Esophagus muscularis mucosa (tissue), 4 donors: ENCODE measurements around the gene ERN1. TPM values are rescaled to one million over a fixed set of nuclear protein-coding genes. Genes with fewer than 3 reads are reported as not detected.

Source experiments
- DNase-seq: peaks from one replicate; pipeline ENCODE4 v3.0.0-alpha.2; 2017; ENCODE audit errors: extremely low spot score
- H3K27ac ChIP-seq, 4 donors: fragments of 200-600 bp; sonication (generic); replicated peaks in 1 of 4; 1 replicate in 3 of 4; 2 replicates in 1 of 4; pipeline ENCODE4 v1.5.1; 2016 to 2019; ENCODE audit warnings: mild to moderate bottlenecking in 1 of 4
- H3K27me3 ChIP-seq, 4 donors: fragments of 200-600 bp; sonication (generic); one replicate each; pipeline versions ENCODE4 v1.5.1 to v1.6.0; 2016 to 2019
- H3K36me3 ChIP-seq, 4 donors: fragments of 200-600 bp; sonication (generic); one replicate each; pipeline ENCODE4 v1.5.1; 2016 to 2019
- H3K4me1 ChIP-seq, 4 donors: fragments of 200-600 bp; sonication (generic); one replicate each; pipeline ENCODE4 v1.5.1; 2016 to 2019
- H3K4me3 ChIP-seq, 4 donors: fragments of 200-600 bp; sonication (generic); 1 replicate in 2 of 4; 2 replicates in 2 of 4; pipeline ENCODE4 v1.5.1; 2016 to 2019; ENCODE audit warnings: mild to moderate bottlenecking in 4 of 4, moderate library complexity in 1 of 4
- H3K9me3 ChIP-seq, 4 donors: fragments of 200-600 bp; sonication (generic); 1 replicate in 3 of 4; 2 replicates in 1 of 4; pipeline ENCODE4 v1.5.1; 2016 to 2019
- EP300 ChIP-seq: sonication (generic); formaldehyde crosslinking; IDR thresholded peaks from one replicate; pipeline ENCODE4 v1.6.1; 2017; ENCODE audit warnings: antibody characterized with exemption
- POLR2A ChIP-seq: fragments of 450-650 bp; IDR thresholded peaks from one replicate; pipeline ENCODE4 v1.6.1; 2017; ENCODE audit warnings: antibody characterized with exemption, moderate library complexity, mild to moderate bottlenecking, low read depth
- POLR2AphosphoS5 ChIP-seq, 2 donors: sonication (generic); formaldehyde crosslinking; IDR thresholded peaks; one replicate each; pipeline ENCODE4 v1.6.1; 2017; ENCODE audit warnings: antibody characterized with exemption in 2 of 2
- WGBS: methylation state at CpG from one replicate; pipeline ENCODE4 v1.1.5; 2018; 5-methylcytosine and 5-hydroxymethylcytosine counted together
- intact Hi-C: fragments of 100-400 bp; cut with DNase I; formaldehyde crosslinking; loops from one replicate; pipeline ENCODE4 v1.15.1; 2023
- total RNA-seq, 4 donors: library from RNA; depleted of rRNA; stranded (reverse); fragments of >200 nt; gene quantifications; one replicate each; pipeline versions ENCODE4 v1.1.0 to v1.2.1, GENCODE V29; 2016
- TF ChIP-seq, protein P1 (sequence below), 3 experiments: fragments of 200-600 bp in 2 of 3; fragments of 450-650 bp in 1 of 3; sonication (generic) in 2 of 3; IDR thresholded peaks; one replicate each; pipeline ENCODE4 v1.5.1; 2017 to 2019; ENCODE audit warnings: antibody characterized with exemption in 3 of 3, mild to moderate bottlenecking in 2 of 3, moderate library complexity in 1 of 3

ERN1 gene
- total RNA-seq, 4 donors from 2014 or later = 6.2 to 11.2 (median 9.3) TPM

DNA sequence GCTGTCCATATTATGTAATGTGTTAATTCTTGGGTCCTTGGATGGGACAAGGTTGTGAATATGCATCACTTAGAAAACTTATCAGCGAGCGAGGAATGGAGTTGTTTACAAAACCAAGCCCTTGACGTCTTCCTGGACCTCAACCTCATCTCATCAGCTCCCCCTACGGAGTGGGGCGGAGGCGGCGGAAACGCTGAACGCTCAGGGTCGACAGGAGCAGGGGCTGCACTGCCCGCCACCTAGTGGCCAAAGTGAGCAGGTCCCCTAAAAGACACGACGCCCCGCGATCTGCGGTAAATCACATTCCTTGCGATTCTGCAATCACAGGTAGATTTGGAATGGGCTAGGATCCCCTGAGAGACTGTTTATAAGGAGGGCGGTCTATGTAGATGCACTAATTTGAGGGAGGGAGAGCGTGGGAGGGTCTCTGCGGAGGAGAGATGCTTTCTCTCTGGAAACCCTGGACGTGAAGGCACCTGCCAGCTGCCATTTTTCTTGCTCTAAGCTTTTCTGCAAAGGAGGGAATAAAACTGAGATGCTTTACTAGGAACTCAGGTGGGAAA is 104.1 kb downstream of the ERN1 start:
- Histone ChIP-seq H3K27ac (no peak overlapping the region), H3K27me3 (peaks cover 0 to 6% (median 2%) of the 10 kb centered on the region in 4 donors), H3K4me1 (peaks cover 3 to 14% (median 11%) of the 10 kb centered on the region in 4 donors), H3K36me3 (no peaks in the 10 kb centered on the region), H3K9me3 (no peaks in the 10 kb centered on the region), H3K4me3 (peak overlapping the region; percentile 9 to 47 (median 17))
- WGBS = 1% methylated on average over 18 of the region's 21 CpGs
- intact Hi-C loops = loop anchor here (1.0 kb wide), 1 partner anchor 107 kb away; no protein-coding TSS in a partner anchor
- DNase-seq = no peak
- TF ChIP-seq POLR2A = no peak
- TF ChIP-seq EP300 = no peak
- TF ChIP-seq, protein P1, sequence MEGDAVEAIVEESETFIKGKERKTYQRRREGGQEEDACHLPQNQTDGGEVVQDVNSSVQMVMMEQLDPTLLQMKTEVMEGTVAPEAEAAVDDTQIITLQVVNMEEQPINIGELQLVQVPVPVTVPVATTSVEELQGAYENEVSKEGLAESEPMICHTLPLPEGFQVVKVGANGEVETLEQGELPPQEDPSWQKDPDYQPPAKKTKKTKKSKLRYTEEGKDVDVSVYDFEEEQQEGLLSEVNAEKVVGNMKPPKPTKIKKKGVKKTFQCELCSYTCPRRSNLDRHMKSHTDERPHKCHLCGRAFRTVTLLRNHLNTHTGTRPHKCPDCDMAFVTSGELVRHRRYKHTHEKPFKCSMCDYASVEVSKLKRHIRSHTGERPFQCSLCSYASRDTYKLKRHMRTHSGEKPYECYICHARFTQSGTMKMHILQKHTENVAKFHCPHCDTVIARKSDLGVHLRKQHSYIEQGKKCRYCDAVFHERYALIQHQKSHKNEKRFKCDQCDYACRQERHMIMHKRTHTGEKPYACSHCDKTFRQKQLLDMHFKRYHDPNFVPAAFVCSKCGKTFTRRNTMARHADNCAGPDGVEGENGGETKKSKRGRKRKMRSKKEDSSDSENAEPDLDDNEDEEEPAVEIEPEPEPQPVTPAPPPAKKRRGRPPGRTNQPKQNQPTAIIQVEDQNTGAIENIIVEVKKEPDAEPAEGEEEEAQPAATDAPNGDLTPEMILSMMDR (IDR thresholded peaks at IDR 0.05) = peak; percentile 81 to 97 (median 87)
- peak in 1 of 2 donors; percentile 52 for TF ChIP-seq POLR2AphosphoS5 (IDR thresholded peaks at IDR 0.05)

DNA sequence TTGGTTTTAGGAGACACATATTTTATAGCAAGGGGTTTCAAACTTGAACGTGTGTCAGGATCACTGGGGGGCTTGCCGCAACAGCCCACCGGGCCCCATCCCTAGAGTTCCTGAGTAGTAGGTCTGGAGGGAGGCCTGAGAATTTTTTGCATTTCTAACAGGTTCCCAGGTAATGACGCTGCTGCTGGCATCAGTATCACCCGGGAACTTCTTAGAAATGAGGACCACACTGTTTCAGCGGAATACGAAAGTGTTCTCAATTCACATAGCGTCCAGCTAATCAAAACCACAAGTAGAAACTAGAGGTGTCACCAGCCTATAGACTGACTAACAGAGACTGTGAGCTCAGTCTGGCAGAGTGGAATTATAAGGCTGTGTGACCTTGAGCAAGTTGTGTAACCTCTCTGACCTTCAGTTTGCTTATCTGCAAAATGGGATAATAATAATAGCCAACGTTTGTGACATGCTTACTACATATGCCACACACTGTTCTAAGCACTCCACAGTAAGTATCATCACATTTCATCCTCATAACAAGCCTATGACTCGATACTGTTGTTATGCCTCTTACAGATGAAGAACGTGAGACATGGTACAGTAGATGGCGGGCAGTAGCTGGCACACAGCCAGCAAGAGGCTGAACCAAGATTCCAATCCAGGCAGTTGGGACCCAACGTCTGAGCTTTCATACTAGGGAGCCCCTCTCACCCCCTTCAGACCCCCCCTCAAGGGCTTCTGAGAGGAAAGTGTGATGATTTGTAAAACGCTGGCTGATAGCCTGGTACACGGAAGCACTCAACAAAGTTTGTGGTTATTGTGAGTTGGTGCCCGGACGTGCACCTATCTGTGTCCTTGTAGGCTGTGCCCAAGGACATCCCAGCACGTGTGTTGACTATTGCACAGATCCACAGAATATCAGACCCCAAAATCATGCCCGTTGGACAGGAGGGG is 104.9 kb downstream of the ERN1 start:
- 57% methylated on average over 19 of the region's 19 CpGs for WGBS
- TF ChIP-seq EP300 (no peak), POLR2A (no peak), POLR2AphosphoS5 (IDR thresholded peaks at IDR 0.05) (no peak)
- TF ChIP-seq, protein P1 (IDR thresholded peaks at IDR 0.05) = no peak
- Histone ChIP-seq H3K9me3 (no peaks in the 10 kb centered on the region), H3K27me3 (peaks cover 0 to 6% (median 2%) of the 10 kb centered on the region in 4 donors), H3K4me1 (peaks cover 3 to 15% (median 11%) of the 10 kb centered on the region in 4 donors), H3K4me3 (peak overlapping the region in 2 of 4 donors; percentile 18 to 47), H3K36me3 (no peaks in the 10 kb centered on the region), H3K27ac (peak overlapping the region in 2 of 4 donors; percentile 5 to 9)
- intact Hi-C loops = loop anchor here (1.0 kb wide), 1 partner anchor 106 kb away; no protein-coding TSS in a partner anchor
- peak; percentile 45 for DNase-seq

DNA sequence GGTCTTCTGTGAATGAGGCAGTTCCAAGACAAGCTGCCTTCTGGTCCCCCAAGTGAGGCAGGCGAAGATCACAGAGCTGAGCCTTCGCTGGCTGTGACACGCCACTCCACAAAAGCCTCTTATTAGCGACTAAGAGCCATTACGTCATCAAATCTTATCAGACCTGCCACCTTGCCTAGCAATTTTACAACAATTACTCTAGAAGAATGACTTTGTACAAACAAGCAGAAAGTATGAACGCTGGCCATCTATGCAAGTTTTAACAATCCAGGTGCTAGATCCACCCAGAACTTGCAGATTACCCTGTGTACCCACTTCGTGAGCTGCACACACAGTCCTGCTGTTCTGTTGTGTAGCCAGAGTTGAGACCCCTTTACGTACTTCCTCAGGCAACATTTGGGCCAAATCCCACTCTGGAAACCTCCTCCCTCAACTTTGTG is 105.7 kb downstream of the ERN1 start:
- peaks cover 3 to 15% (median 12%) of the 10 kb centered on the region in 4 donors for H3K4me1 ChIP-seq
- intact Hi-C loops = no loop called here
- no peak overlapping the region for H3K4me3 ChIP-seq
- WGBS = 85% methylated on average over 8 of the region's 8 CpGs
- DNase-seq = peak; percentile 34
- H3K9me3 ChIP-seq = no peaks in the 10 kb centered on the region
- peaks cover 0 to 6% (median 2%) of the 10 kb centered on the region in 4 donors for H3K27me3 ChIP-seq
- no peak for TF ChIP-seq POLR2AphosphoS5 (IDR thresholded peaks at IDR 0.05)
- TF ChIP-seq EP300 = no peak
- no peak for TF ChIP-seq POLR2A
- TF ChIP-seq, protein P1 (IDR thresholded peaks at IDR 0.05) = no peak
- no peak overlapping the region for H3K27ac ChIP-seq
- no peaks in the 10 kb centered on the region for H3K36me3 ChIP-seq

DNA sequence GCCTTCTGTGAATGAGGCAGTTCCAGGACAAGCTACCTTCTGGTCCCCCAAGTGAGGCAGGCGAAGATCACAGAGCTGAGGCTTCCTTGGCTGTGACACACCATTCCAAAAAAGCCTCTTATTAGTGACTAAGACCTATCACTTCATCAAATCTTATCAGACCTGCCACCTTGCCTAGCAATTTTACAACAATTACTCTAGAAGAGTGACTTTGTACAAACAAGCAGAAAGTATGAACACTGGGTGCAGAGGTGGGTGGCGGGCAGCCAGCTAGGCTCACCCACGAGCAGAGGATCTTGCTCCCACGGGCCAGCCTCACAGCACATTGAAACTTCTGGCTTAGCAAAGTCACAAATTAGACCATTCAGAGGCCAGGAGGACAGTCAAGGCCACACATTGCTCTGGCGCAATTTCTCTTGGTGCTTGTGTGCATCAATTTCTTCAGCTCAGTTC is 107.3 kb downstream of the ERN1 start:
- intact Hi-C loops = no loop called here
- TF ChIP-seq, protein P1 (IDR thresholded peaks at IDR 0.05) = no peak
- TF ChIP-seq POLR2AphosphoS5 (IDR thresholded peaks at IDR 0.05) (no peak), POLR2A (no peak), EP300 (no peak)

More for the DNA sequence above, 107.3 kb downstream of the ERN1 start:
- peak; percentile 82 for DNase-seq
- no peak overlapping the region for H3K27ac ChIP-seq
- H3K4me1 ChIP-seq = peaks cover 3 to 15% (median 12%) of the 10 kb centered on the region in 4 donors
- no peak overlapping the region for H3K4me3 ChIP-seq
- H3K27me3 ChIP-seq = peaks cover 0 to 6% (median 2%) of the 10 kb centered on the region in 4 donors
- H3K36me3 ChIP-seq = no peaks in the 10 kb centered on the region
- 75% methylated on average over 5 of the region's 5 CpGs for WGBS
- H3K9me3 ChIP-seq = no peaks in the 10 kb centered on the region
